Astrocyte of the spinal cord (primary cell): ENCODE data around the gene EBF4.

ENCODE experiments used
- DNase-seq: peaks from one replicate; pipeline ENCODE4 v3.0.0; 2011; ENCODE audit warnings: low read depth, low spot score
- H3K4me3 ChIP-seq: 2 replicates; pipeline ENCODE4 v1.5.1; 2011; ENCODE audit warnings: low read depth, mild to moderate bottlenecking, low read length, moderate library complexity
- in situ Hi-C: cut with HindIII; loops from 2 replicates; pipeline ENCODE4 v1.10.0; 2017; ENCODE audit warnings: low sequenced_read_pairs
- TF ChIP-seq, protein P1 (sequence below): IDR thresholded peaks from 2 replicates; pipeline ENCODE4 v1.5.1; 2012; ENCODE audit warnings: low read depth, mild to moderate bottlenecking, low read length, inconsistent platforms

Gene EBF4

DNA sequence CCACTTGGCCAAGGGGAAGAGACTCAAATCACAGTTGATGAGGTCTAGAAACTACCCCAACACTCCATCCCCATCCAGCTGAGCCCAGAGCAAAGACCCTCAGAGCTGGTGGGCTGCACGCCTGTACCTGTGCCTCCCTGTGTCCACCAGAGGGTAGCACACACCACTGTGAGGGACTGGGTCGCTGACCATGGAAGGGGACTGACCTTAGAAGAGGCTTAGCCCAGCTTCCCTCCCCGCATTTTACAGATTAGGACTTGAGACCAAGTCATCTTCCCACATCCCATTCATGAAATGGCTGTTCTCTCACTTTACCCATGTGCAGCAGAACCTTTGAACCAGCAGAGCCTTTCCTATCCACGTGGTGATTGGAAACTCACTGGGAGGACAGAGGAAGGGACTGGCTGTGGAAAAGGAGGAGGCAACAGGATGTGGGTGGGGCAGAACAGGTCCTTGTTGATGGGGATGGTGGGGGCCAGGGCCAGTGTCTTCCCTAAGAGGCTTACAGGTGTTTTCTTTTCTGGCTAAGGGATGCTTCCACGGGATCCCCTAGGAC, 63.6 kb downstream of the EBF4 start:
- peak; percentile 46 for DNase-seq
- in situ Hi-C loops = no loop called here
- TF ChIP-seq, protein P1, sequence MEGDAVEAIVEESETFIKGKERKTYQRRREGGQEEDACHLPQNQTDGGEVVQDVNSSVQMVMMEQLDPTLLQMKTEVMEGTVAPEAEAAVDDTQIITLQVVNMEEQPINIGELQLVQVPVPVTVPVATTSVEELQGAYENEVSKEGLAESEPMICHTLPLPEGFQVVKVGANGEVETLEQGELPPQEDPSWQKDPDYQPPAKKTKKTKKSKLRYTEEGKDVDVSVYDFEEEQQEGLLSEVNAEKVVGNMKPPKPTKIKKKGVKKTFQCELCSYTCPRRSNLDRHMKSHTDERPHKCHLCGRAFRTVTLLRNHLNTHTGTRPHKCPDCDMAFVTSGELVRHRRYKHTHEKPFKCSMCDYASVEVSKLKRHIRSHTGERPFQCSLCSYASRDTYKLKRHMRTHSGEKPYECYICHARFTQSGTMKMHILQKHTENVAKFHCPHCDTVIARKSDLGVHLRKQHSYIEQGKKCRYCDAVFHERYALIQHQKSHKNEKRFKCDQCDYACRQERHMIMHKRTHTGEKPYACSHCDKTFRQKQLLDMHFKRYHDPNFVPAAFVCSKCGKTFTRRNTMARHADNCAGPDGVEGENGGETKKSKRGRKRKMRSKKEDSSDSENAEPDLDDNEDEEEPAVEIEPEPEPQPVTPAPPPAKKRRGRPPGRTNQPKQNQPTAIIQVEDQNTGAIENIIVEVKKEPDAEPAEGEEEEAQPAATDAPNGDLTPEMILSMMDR = peak; percentile 87
- H3K4me3 ChIP-seq = no peak overlapping the region

DNA sequence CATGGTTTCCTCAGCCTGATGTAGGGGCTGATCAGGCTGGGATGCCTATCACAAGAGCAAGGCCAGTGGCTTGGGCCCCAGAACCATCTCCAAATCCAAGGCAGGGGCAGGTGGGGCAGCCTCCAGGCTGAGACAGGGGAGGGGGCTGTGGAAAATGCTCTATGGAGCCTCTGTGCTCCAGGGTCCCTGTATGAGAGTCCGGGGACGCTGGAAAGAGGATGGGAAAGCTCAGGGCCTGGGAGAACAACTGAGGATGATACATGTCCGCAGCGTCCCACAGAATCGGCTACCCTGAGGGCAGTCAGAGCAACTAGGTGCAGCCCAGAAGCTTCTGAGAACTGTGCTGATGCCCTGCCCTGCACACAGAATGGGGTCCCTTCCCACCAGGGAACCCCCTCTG, 64.4 kb downstream of the EBF4 start:
- in situ Hi-C loops = no loop called here
- no peak for DNase-seq

DNA sequence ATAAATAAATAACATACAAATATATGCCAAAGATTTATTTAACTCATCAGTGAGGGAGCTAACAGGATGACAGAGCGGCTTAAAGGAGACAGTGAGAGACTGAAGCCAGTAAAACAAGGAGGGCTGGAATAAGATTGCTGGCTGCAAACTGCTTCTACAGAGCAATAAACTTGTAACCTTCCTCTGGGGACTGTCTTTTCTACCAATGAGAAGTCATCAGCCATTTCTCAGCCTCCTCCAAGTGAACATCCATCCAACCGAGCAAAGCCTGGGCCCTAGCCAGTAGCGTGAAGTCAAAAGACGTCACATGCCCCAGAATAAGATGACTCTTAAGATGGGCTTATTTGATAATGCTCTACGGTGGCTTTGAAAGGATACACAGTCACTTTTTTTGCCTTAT, 65.4 kb downstream of the EBF4 start:
- no peak overlapping the region for H3K4me3 ChIP-seq
- DNase-seq = no peak
- in situ Hi-C loops = no loop called here

More for the DNA sequence above, 64.4 kb downstream of the EBF4 start:
- H3K4me3 ChIP-seq = no peak overlapping the region
- TF ChIP-seq, protein P1 = no peak

DNA sequence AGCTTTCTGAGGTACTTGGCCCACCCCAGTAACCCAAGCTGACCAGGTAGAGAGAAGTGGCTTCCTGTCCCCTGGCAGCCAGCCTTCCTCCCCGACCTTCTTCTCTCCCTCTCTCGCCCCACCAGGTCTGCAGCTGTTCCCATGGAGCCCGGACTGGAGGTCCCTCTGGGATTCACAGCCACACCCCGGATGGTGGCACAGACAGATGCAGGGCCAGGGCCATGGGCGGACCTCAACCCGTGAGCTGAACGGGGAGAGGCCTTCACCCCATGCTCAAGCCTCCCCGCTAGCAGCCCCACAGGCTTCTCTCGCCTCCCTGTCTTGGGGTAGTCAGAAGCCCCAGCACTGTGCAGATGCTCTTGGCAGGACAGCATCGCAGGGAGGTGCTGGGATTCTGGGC, 66.6 kb downstream of the EBF4 start:
- H3K4me3 ChIP-seq = no peak overlapping the region
- TF ChIP-seq, protein P1 = no peak
- in situ Hi-C loops = no loop called here
- no peak for DNase-seq

More for the DNA sequence above, 65.4 kb downstream of the EBF4 start:
- TF ChIP-seq, protein P1 = no peak

DNA sequence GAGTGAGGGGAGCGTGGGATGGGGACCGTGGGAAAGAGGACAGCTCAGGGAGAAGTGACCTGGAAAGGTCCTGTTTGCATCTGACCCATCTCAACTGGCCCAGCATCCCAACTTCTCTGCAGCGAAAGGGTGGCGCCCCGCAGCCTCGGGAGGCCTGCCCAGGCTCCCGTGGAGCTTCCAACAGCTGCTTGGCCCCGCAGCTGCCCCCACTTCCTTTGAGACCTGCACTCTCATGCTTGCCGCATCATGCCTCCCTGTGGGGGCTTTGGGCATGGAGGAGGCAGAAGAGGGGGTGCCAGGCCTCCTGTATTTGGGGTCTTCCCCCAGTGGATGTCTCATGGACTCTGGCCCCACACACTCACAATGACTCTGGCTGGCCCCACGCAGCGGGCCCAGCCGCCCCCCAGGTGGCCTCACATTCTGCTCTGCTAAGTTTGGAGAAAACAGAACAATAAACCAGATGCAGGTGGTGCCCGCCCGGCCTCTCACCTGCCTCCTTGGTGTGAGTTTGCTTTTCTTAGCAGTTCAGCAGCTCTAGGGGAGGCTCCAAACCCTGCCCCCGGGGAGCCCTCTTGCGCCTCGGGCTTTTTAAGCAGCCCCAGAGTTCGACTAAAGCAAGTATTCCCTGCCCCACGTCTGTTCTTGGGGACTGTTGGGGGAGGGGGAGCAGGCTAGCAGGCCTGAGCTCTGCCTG, 67.2 kb downstream of the EBF4 start:
- TF ChIP-seq, protein P1 = no peak
- no peak for DNase-seq
- no peak overlapping the region for H3K4me3 ChIP-seq
- in situ Hi-C loops = no loop called here

DNA sequence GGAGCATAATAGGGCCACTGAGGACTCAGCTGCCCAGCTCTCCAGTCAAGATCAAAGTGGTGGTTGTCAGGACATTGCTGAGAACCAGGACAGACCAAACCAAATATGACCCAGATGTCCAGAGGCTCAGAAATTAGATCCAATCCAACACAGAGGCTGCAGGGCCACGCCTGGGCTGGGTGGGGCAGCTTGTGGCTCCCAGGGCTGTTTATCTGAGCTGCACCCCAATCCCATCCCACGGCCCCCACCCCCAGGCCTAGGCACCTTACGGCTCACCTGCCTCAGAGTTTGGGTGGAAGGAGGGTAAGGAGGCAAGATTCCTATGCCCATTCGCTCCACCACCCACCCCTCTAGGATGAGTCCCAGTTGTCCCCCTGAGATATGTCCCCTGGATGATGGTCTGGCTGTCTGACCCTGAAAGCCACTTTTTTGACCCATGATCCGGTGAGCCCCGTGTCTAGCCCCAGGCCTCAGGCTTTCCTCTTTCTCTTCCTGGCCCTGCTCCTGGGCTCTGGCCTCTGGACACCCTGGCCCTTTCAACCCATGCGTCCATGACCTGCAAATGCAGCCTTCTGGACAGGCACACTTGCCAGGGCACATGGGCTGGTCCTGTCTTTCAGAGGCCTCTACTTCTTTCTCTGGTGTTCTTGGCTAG, 67.8 kb downstream of the EBF4 start:
- H3K4me3 ChIP-seq = no peak overlapping the region
- no peak for DNase-seq
- in situ Hi-C loops = no loop called here
- TF ChIP-seq, protein P1 = no peak
